NCI-H2171 treated with DMSO at 0.1 percent for 48 hours (cell line): ENCODE data around the gene INPP5A.

Experiments
- DNase-seq: peaks from one replicate; lab custom pipeline; 2025; lab: John Stamatoyannopoulos, UW

The INPP5A gene

DNA sequence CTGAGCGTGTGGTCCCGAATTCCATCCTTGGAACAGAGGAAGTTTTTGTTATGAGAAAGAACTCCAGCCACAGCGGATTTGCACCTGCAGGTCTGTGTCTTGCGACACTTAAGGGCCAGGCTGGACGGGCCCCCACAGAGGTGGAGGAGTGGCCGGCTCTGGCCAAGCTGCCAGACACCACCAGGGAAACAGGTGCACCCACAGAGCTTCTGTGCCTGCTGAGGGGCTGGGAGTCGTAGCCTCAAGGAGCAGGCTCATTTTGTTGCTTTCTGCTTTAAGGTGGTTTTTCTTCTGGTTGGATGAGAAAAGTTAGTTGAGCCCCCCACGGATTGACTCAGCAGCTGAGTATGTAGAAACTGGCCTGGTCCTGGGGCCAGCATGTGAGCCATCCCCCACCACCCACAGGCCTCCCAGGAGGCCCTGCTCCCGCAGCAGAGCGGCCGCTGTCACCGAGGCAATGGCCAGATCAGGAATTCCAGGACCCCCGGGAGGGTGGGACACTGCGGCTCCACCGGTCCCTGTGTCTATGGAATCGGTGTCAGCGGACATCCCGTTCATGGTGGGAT is 206.4 kb downstream of the INPP5A start:
- DNase-seq: no peak

DNA sequence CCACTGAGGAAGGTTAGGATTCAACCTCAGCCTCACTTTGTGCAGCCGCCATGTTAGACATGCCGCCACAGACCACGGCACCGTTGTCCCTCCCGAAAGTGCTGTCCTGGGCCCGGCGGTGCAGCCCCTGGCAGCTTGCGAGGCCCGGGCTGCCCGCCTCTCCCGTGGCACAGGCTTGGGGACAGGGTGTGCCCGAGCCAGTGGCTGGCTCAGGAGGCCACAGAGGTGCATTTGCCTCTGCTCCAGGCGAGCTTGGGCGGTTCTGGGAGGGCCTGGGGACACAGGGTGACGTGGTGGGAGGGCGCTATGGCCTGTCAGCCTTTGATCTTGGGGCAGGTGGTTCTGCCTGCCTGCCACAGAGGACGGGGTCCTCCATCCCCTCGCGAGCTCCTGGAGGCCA is 207.3 kb downstream of the INPP5A start:
- no peak for DNase-seq

DNA sequence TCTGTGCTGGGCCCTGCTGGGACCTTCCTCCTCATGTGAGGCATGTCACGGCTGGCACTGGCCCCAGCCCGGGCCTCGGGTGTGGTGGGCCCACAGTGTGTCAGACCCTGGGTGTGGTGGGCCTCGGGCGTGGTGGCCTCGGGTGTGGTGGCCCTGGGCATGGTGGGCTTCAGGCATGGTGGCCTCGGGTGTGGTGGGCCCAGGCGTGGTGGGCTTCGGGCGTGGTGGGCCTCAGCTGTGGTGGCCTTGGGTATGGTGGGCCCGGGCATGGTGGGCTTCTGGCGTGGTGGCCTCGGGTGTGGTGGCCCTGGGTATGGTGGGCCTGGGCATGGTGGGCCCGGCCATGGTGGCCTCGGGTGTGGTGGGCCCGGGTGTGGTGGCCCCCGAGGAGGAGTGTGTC is 207.9 kb downstream of the INPP5A start:
- DNase-seq: no peak

DNA sequence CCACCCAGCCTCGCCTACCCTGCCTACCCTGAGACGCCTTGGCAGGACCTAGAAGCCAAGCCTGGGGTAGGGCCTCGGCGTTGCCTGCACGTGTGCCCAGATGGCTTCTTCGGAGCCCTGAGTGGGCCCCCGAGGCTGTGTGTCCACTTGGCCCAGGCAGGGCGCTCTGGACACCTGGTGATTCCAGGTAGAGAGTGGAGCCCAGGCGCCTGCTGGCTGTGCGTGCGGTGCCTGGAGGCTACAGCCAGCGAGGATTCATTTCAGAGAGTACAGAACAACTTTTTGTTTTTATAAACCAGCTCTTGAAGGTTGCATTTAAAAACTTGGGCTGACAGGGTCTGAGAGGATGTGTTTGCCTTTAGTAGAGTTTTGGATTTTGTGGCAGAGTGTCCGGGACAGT is 208.4 kb downstream of the INPP5A start:
- no peak for DNase-seq

DNA sequence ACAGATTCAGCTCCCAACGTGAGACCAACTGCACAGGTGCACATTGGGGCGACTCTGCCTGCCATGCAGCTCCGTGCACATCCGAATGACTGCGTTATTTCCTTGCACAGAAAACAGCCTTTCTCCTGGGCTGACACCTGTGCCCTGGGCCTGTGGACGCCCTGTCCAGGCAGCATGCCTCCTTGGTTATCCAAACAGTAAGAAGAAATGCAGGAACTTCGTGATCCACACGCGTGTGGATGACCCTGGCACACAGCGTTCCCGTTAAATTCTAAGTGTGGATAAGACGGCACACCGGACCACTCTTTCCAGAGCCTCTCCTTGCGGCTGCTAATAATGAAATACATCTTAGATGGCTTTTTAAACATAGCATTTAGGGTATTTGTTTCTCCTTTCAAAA is 208.8 kb downstream of the INPP5A start:
- no peak for DNase-seq

DNA sequence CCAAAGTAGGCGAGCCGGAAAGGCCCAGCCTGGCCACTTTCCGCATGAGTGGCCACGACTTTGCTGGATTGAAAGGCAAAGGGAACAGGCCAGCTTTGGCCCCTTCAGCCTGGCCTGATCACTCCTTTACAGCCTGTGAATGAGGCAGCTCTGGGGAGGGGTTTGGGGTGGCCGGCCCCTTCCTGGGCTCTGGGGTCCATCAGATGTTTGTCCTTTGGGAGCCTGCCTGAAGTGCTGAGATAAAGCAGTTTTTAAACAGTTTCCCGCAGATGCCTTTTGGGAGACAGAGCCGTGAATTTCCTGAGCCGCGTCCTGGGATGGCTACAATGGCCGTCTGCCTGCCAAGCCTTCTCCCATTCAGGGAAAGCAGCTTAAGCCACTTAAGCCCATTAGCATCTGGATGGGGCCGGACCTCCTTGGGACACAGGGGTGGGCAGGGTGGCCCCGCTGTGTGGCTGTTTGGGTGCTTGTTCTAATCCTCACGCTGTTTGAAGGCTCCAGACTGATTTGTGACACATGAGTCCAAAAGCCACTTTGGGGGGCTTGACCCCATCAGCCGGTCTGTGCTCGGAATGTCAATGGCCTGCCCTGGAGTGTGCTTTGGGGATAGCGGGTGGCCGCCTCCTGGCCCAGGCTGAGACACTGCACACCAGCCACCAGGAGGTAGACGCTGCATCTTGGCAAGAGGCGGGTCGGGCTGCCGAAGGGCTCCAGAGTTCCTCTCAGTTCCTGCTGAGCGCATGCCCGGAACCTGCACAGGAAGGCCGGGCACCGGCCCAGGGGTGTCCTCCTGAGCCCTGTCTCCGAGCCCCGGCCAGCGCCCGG is 209.4 kb downstream of the INPP5A start:
- DNase-seq: no peak

DNA sequence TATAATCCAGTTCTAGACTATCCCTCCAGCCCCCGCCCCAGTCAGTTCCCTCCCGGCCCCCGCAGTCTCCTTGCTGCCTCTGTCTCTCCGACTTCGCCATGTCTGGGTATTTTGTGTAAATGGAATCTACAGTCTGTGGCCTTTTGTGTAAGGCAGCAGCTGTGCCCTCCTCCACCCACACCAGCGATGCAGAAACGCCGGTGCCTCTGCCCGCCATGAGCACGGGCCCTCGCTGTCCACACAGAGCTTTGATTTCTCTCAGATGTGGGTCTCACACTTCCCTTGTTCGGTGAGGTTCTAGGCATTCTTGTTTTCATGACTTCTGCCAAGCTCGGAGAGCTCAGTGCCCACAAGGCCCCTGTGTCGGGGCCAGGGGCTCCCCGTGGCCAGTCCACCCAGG is 210.5 kb downstream of the INPP5A start:
- no peak for DNase-seq

DNA sequence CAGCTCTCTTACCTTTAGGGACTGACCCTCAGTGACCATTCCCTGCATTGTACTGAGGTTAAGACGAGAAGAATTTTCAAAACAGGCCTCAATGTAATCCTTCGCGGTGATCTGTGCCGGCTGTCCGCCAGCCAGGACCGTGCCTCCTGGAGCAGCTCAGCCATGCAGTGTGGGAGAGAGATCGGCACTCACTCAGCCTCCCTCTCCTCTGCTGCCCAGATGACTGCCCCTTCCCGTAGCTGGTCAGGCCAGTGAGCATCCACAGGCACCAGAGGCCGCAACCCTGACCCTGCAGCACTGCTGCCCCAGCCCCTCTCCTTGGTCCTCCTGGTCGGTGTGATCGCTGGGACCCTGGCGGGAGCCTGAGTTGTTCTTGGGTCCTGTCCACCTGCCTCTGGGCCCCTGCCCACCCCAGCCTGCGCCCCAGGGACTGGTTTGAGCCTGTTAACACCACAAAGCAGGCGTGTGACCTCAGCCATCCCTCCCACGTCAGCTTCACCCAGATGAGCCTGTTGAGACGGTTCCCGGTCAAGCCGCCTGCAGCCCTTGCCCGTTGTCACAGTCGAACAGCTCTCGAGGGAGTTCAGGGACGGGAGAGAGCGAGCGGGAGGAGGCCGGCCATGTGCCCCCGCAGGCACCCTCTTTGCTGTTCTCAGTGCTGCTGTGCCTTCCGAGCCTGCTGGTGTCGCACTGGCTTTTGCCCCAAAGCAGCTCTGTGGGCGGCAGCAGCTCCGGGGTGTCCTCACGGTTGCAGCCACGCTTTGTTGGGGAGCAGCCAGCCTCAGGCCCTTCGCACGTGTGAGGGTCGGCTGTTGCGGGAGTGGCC is 211.2 kb downstream of the INPP5A start:
- no peak for DNase-seq

DNA sequence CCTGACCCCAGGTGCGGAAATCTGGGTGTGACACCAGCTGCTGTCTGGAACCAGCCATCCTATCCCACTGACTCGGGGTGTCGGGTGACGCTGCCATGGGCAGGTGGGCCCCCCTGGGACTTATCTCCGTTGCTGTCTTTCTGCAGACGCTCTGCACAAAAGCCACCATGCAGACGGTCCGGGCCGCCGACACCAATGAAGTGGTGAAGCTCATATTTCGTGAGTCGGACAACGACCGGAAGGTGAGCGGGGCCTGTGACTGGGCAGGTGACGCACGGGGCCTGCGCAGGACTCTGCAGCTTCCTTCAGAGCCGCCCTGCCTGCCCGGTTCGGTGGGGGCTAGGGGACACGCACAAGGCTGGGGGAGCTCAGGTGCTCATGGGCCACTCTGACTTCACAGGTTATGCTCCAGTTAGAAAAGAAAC is 211.8 kb downstream of the INPP5A start:
- DNase-seq: peak; percentile 62

DNA sequence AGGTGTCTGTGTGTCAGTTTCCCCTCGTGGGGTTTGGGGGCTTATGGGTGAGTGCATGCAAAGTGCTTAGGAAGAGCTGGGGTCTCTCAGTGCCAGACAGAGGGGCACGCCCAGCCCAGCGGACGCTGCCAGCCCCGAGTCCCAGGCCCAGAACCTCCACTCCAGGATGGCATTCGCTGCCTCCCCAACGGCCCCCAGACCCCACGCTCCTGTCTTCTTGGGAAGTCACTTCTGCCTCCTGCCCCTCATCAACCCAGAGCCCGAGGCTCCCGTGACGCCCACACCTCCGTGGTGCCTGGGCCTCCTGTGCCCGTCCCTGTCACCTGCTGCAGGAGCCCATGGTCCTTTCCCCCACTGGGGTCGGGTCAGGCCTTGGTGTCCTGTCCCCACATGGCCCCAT is 213.3 kb downstream of the INPP5A start:
- DNase-seq: no peak

DNA sequence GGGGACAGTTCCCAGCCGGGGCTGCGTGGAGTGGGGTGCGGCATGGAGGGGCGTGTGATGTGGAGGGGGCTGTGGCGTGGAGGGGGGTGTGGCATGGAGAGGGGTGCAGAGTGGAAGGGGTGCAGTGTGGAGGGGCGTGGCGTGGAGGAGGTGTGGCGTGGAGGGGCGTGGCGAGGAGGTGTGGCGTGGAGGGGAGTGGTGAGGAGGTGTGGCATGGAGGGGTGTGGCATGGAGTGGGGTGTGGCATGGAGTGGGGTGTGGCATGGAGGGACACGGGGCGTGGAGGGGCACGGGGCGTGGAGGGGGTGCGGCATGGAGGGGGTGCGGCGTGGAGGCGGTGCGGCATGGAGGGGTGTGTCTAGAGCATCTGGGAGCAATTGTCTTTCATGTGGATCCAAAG is 214.8 kb downstream of the INPP5A start:
- no peak for DNase-seq

DNA sequence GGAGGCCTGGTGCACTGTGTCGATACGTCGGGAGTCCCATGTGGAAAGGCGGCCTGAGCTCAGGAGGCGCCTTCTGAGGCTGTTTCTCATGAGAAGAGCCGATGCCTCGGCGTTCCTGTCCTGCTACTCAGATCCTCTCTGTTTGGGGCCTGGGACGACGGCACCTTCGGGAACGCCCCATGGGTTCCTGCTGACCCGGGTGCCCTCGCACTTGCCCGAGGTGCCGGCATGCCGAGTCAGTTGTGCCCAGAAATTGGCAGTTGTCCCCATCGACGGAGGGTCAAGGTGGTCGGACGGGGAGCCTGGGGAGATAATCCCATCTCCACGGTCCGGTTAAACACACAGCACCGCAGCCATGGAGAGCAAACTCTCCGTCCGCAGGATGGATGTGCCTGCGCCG is 215.4 kb downstream of the INPP5A start:
- no peak for DNase-seq

DNA sequence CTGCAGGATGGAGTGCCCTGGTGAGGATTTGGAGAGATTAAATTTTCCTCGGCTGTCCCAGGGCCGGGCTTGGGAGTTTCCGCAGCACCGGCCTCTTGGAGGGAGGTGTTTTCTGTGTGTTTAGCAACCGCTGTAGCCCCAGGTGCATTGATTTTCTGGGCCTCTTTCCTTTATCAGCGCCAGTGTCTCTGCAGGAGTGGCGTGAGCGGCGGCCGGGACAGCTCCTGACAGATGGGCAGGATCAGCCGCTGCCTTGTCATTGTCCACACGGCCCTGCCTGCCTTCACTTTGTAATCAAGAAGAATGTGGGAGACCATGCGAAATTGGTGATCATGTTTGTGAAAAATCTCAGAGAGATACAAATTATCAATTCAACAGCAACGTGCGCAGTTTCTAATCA is 216.0 kb downstream of the INPP5A start:
- no peak for DNase-seq

DNA sequence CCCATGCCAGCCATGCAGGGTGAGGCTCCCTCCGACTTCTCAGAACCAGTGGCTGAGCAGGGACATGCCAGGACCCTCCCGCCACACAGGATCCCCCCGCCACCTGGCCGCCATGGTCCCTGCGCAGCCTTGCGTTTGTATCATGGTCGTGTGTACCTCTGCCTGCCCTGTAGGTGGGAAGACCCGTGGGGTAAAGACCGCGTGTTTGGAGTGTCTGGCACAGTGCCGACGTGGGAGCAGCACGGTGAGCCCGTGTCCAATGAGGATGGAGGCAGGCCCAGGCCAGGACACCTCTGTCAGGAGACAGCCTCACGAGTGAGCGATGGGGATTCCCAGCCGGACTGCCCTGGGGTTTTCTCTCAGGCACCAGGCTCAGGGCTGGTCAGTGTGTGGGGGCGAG is 216.5 kb downstream of the INPP5A start:
- no peak for DNase-seq

DNA sequence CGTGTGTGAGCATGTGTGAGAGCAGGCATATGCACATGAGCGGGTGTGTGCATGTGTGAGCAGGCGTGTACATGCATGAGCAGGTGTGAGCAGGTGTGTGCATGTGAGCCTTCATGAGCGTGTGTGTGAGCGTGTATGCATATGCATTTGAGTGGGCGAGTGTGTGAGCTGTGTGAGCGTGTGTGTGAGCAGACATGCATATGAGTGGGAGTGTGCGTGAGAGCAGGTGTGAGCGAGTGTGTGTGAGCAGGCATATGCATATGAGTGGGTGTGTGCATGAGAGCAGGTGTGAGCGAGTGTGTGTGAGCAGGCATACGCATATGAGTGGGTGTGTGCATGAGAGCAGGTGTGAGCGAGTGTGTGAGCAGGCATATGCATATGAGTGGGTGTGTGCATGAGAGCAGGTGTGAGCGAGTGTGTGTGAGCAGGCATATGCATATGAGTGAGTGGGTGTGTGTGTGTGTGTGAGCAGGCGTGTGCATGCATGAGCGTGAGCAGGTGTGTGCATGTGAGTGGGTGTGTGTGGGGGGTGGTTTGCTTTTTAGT is 217.7 kb downstream of the INPP5A start:
- no peak for DNase-seq

DNA sequence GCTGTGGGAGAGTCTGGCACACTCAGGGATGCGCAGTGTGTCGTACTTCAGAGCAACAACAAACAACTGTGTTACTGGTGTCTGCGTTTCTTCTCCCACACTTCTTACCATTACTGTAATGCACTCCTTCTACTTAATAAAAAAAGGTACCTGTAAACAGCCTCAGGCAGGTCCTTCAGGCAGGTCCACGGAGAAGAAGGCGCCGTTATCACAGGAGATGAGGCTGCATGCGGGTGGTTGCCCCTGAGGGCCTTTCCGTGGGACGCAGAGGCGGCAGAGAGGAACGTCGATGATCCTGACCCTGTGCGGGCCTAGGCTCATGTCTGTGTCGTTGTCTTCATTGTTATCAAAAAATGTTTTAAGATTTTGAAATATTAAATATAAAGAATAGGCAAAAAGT is 219.0 kb downstream of the INPP5A start:
- DNase-seq: no peak

DNA sequence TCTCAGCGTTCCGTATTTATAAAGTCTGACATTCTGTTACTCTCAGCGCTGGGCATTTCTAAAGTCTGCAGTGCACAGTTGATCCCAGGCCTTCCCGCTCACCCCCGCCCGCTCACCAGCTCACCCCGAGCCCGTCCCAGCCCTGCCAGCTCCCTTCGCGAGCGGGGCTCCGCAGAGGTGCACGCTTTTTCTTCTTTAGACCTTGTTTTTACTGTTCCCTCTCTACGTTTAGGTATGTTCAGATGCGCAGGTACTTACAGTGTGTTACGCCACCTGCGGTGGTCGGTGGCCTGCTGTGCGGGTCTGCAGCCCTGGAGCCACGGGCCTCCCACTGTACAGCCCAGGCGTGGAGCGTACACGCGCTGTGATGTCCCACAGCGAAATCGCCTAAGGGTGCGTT is 219.6 kb downstream of the INPP5A start:
- no peak for DNase-seq

DNA sequence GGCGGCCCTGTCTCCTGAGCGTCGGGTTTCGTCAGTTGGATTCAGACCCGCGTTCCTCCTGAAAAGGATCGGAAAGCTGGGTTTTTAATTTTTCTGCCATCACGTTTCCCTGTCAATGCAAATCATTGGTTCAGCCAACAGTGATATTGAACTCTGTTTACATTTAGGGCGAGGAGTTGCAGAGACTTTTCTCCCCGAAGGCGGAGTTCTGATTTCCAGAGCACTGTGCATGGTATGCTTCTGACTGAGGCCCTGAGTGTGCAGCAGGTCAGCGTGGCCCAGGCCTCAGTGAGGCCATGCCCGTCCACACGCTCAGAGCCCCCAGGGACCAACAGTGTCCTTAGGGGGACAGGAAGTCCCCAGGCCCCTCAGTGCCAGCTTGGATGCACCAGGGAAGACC is 221.3 kb downstream of the INPP5A start:
- no peak for DNase-seq

DNA sequence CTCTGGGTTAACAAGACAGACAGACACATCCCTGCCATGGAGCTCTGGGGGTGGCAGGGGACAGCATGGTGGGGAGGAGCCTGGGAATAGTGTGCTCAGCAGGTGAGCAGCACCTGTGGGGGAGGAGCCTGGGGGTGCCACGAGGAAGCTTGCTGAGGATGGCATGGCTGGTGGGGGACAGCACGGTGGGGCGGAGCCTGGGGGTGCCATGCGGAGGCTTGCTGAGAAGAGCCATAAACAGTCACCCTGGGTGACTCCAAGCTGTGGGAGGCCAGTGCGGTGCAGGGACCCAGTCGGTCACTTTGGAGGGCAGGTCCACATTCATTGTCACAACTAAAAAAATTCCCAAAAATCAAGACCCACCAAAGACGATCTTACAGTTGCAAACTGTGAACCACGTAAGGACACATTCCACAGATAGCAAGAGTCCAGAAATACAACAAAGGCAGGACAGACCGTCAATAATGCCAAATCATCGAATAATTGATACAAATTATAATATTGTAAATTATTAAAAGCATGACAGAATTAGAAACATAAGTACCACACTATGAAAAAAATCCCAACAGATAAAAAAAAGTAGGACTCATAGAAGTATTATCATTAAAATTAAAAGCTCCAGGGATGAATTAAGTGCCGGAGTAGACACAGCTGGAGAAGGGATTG is 223.9 kb downstream of the INPP5A start:
- no peak for DNase-seq

DNA sequence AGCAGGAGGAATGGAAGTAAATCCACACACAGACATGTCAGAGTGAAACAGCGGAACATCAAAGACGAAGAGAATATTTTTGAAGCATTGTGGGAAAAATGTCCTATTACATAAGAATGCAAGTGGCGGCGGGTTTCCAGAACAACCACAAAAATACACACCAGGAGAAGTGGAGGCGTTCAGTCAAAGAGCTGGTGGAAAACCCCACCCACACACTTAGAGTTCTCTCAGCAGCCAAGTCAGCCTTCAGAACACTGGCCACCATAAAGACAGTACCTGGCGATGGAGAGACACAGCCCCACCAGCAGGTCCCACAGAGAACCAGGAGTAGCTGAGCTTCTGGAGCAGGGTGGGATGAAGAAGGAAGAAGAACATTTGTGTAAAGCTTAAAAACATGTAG is 224.7 kb downstream of the INPP5A start:
- DNase-seq: no peak

DNA sequence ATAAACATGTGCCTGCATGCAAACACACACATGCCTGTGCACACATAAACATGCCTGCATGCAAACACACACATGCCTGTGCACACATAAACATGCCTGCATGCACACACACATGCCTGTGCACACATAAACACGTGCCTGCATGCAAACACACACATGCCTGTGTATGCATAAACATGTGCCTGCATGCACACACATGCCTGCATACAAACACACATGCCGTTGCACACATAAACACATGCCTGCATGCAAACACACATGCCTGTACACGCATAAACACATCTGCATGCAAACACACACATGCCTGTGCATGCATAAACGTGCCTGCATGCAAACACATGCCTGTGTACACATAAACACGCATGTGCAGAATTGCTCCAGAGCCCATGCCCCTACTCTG is 226.0 kb downstream of the INPP5A start:
- DNase-seq: no peak

DNA sequence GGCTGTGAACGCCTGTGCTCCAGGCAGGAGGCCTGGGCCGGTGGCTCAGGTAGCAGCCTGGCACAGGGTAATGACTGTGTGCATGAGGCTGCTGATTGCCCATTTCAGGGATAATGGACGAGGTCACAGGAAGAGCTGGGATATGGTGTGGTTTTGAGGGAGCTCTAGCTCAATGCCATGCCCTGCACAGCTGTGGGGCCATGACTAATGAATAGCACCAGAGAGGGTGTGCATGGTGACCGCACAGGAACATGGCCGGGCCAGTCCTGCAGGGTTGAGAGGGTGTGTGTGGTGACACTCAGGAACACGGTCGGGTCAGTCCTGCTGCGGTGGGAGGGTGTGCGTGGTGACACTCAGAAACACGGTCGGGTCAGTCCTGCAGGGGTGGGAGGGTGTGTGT is 226.5 kb downstream of the INPP5A start:
- DNase-seq: no peak
